Measurements from ENCODE around the gene RAB9A. TPM values are rescaled to one million over a fixed set of nuclear protein-coding genes. Genes with fewer than 3 reads are reported as not detected.

Gene RAB9A
- polyA plus RNA-seq, 3 donors: 17.9 to 38.1 (median 30.8) TPM

DNA sequence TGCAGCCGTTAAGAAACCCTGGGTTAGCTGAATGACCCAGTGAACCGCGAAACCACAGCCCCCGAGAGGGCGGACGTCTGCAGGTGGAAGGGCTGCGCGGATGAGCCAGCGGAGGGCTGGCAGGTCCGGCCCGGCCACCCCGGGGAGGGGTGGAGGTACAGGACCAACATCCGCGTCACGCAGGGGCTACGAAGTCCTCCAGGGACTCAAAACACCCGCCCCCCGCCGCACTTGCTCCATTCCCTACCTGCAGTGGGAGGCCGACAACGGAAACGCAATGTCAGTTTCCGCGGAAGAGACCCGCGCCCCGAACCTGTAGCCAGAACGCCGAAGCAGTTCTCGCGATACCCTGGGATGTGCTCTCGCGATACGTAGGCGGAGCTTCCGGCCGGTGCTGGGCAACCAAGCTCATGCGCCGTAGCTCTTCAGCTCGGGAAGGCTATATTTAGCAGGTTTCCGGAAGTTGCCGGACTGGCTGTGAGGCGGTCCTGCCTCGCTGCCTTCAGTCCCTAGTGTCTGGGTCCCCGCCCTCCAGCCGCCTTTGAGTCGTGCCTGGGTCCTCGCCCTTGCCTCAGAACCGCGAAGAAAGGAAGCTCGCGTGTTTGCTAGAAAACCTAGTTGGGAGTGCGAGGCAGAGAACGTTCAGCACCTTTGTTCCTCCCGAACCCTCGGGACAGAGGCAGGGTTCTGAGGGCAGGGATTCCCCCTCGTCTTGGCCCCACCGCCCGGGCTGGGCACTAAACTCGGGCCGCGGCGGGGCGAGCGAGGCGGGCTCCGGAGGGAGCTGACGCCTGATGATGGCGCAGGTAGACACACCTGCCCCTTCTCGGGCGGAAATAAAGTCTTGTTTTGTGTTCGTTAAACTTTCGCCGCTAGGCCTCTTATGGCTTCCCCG lies 45.6 kb downstream of the RAB9A start, which contains the start of the genes OFD1 and TRAPPC2:
OFD1 (plus strand) TSS at position 471 of the 895 bp plus-strand sequence; CDS start at position 795, 324 bp downstream.
TRAPPC2 (minus strand) TSS at position 343 of the 895 bp plus-strand sequence. CDS start 14,657 bp downstream, outside the sequence.
- Mint-ChIP-seq H3K27ac (peak within 1 kb of the TSS; percentile 87 to 98 (median 95)), H3K4me3 (peak within 1 kb of the TSS; percentile 85 to 95), H3K36me3 (peaks cover 0 to 1% of the 10 kb centered on the region in 2 donors), H3K27me3 (ENCODE audit: low read depth in 3 of 3) (peaks cover 0 to 26% (median 0%) of the 10 kb centered on the region in 3 donors), H3K9me3 (peaks cover 0 to 13% (median 2%) of the 10 kb centered on the region in 7 donors), H3K4me1 (peaks cover 47% of the 10 kb centered on the region)
- Histone ChIP-seq H3K4me1 (ENCODE audit: control insufficient read depth in 1 of 2, insufficient read depth in 2 of 2, low read length in 2 of 2) (peaks cover 16 to 35% of the 10 kb centered on the region in 2 donors), H3K79me2 (ENCODE audit: insufficient read depth, low read length) (peaks cover 54% of the 10 kb centered on the region), H3K9ac (ENCODE audit: insufficient read depth, low read length, poor library complexity, severe bottlenecking) (peak within 1 kb of the TSS; percentile 74), H3K4me3 (replicated peaks in 1 of 3; ENCODE audit: low read depth in 2 of 3, low read length in 3 of 3) (peak within 1 kb of the TSS; percentile 63 to 95 (median 78)), H3K4me2 (replicated peaks; ENCODE audit: extremely low read depth, low read length, poor library complexity, severe bottlenecking) (peak within 1 kb of the TSS; percentile 73), H3K27ac (ENCODE audit: low read depth in 1 of 2, low read length in 2 of 2) (peak within 1 kb of the TSS; percentile 82 to 95), H3K36me3 (replicated peaks in 1 of 2; ENCODE audit: control insufficient read depth in 1 of 2, insufficient read depth in 2 of 2, low read length in 2 of 2) (no peaks in the 10 kb centered on the region), H3K27me3 (ENCODE audit: control insufficient read depth in 2 of 2, insufficient read depth in 2 of 2, low read length in 2 of 2) (peaks cover 0 to 18% of the 10 kb centered on the region in 2 donors), H3K9me3 (replicated peaks in 1 of 2; ENCODE audit: control insufficient read depth in 1 of 2, insufficient read depth in 1 of 2, low read length in 2 of 2) (peaks cover 0 to 5% of the 10 kb centered on the region in 2 donors), H4K20me1 (ENCODE audit: insufficient read depth, low read length) (no peaks in the 10 kb centered on the region), H2AFZ (ENCODE audit: insufficient read depth, low read depth, low read length, poor library complexity, severe bottlenecking) (peak within 1 kb of the TSS; percentile 78)
- peak; percentile 93 to 96 (median 94) for DNase-seq
- TF ChIP-seq, protein P1, sequence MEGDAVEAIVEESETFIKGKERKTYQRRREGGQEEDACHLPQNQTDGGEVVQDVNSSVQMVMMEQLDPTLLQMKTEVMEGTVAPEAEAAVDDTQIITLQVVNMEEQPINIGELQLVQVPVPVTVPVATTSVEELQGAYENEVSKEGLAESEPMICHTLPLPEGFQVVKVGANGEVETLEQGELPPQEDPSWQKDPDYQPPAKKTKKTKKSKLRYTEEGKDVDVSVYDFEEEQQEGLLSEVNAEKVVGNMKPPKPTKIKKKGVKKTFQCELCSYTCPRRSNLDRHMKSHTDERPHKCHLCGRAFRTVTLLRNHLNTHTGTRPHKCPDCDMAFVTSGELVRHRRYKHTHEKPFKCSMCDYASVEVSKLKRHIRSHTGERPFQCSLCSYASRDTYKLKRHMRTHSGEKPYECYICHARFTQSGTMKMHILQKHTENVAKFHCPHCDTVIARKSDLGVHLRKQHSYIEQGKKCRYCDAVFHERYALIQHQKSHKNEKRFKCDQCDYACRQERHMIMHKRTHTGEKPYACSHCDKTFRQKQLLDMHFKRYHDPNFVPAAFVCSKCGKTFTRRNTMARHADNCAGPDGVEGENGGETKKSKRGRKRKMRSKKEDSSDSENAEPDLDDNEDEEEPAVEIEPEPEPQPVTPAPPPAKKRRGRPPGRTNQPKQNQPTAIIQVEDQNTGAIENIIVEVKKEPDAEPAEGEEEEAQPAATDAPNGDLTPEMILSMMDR (IDR thresholded peaks at IDR 0.05): no peak
- intact Hi-C loops (cut with micrococcal nuclease): loop anchor here (5.0 to 10.0 kb wide), 2 partner anchors 37 to 80 kb away; partner anchors contain the start of gene TCEANC (in 2 of the 2)
- under 1% methylated on average over 35 of the region's 75 CpGs for WGBS (ENCODE audit: insufficient coverage)

DNA sequence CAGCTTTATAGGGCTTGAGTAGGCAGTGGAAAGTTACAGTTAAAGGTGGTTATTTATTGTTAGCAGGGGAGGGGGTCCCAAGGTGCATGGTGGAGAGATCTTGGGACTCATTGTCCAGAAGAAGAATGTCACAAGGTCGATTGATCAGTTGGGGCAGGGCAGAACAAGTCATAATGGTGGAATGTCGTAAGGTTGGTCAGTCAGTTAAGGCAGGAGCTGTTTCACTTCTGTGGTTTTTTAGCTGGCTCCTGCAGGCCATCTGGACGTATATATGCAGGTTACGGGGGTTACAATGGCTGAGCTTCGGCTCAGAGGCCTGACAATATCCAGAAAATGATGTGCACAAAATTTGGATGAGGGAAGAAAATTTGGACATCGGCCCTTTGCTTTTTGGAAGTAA lies 52.8 kb downstream of the RAB9A start:
- intact Hi-C loops (cut with micrococcal nuclease): loop anchor here in 1 of 2 donors (10.0 kb wide), 1 partner anchor 293 kb away; no protein-coding TSS in a partner anchor
- Mint-ChIP-seq H3K36me3 (peaks cover 8 to 10% of the 10 kb centered on the region in 2 donors), H3K27me3 (ENCODE audit: low read depth in 3 of 3) (peaks cover 0 to 15% (median 0%) of the 10 kb centered on the region in 3 donors), H3K4me1 (peaks cover 19% of the 10 kb centered on the region), H3K4me3 (no peak overlapping the region), H3K9me3 (peaks cover 0 to 3% (median 0%) of the 10 kb centered on the region in 7 donors), H3K27ac (peak overlapping the region in 5 of 7 donors; percentile 13 to 92 (median 51))
- DNase-seq: no peak
- Histone ChIP-seq H3K36me3 (replicated peaks in 1 of 2; ENCODE audit: control insufficient read depth in 1 of 2, insufficient read depth in 2 of 2, low read length in 2 of 2) (peaks cover 0 to 6% of the 10 kb centered on the region in 2 donors), H3K4me3 (replicated peaks in 1 of 3; ENCODE audit: low read depth in 2 of 3, low read length in 3 of 3) (no peak overlapping the region), H3K27me3 (ENCODE audit: control insufficient read depth in 2 of 2, insufficient read depth in 2 of 2, low read length in 2 of 2) (no peaks in the 10 kb centered on the region), H3K9ac (ENCODE audit: insufficient read depth, low read length, poor library complexity, severe bottlenecking) (no peak overlapping the region), H3K79me2 (ENCODE audit: insufficient read depth, low read length) (peaks cover 9% of the 10 kb centered on the region), H3K27ac (ENCODE audit: low read depth in 1 of 2, low read length in 2 of 2) (peak overlapping the region in 1 of 2 donors; percentile 50), H2AFZ (ENCODE audit: insufficient read depth, low read depth, low read length, poor library complexity, severe bottlenecking) (no peak overlapping the region), H3K9me3 (replicated peaks in 1 of 2; ENCODE audit: control insufficient read depth in 1 of 2, insufficient read depth in 1 of 2, low read length in 2 of 2) (no peaks in the 10 kb centered on the region), H3K4me1 (ENCODE audit: control insufficient read depth in 1 of 2, insufficient read depth in 2 of 2, low read length in 2 of 2) (peaks cover 6 to 19% of the 10 kb centered on the region in 2 donors), H3K4me2 (replicated peaks; ENCODE audit: extremely low read depth, low read length, poor library complexity, severe bottlenecking) (no peak overlapping the region), H4K20me1 (ENCODE audit: insufficient read depth, low read length) (no peaks in the 10 kb centered on the region)
- TF ChIP-seq, protein P1 (IDR thresholded peaks at IDR 0.05): no peak
- 19% methylated on average over 2 of the region's 6 CpGs for WGBS (ENCODE audit: insufficient coverage)

All from CD14-positive monocyte (primary cell).